Lung (tissue), 12 donors: Measurements from ENCODE around the gene SULT2B1. TPM values are rescaled to one million over a fixed set of nuclear protein-coding genes. Genes with fewer than 3 reads are reported as not detected.

ENCODE experiments used
- ATAC-seq: fragments of 200-7000 bp; cut with Tn5 transposase; one replicate; pipeline ENCODE4 v1.9.1; 2020; ENCODE audit warnings: moderate number of reproducible peaks; ENCODE audit not compliant: insufficient read depth, low FRiP score
- DNase-seq, 3 donors: peaks; one replicate each; pipeline ENCODE4 v3.0.0-alpha.2; 2013 to 2017
- H3K27ac ChIP-seq, 2 donors: one replicate each; pipeline ENCODE4 v1.5.1; 2013; ENCODE audit warnings: mild to moderate bottlenecking in 2 of 2, moderate library complexity in 2 of 2, control low read depth in 1 of 2, inconsistent platforms in 1 of 2, low read depth in 1 of 2, low read length in 1 of 2
- H3K27me3 ChIP-seq, 3 donors: one replicate each; pipeline ENCODE4 v1.5.1; 2013; ENCODE audit warnings: low read length in 2 of 3; ENCODE audit not compliant: control insufficient read depth in 3 of 3, insufficient read depth in 3 of 3
- H3K36me3 ChIP-seq, 4 donors: one replicate each; pipeline ENCODE4 v1.5.1; 2013; ENCODE audit warnings: low read length in 4 of 4, mild to moderate bottlenecking in 1 of 4, moderate library complexity in 1 of 4; ENCODE audit not compliant: control insufficient read depth in 4 of 4, insufficient read depth in 4 of 4
- H3K4me1 ChIP-seq, 5 donors: one replicate each; pipeline ENCODE4 v1.5.1; 2013; ENCODE audit warnings: low read length in 5 of 5, mild to moderate bottlenecking in 2 of 5, moderate library complexity in 1 of 5; ENCODE audit not compliant: control insufficient read depth in 5 of 5, insufficient read depth in 5 of 5
- H3K4me3 ChIP-seq: one replicate; pipeline ENCODE4 v1.5.1; 2013; ENCODE audit warnings: mild to moderate bottlenecking, control low read depth, moderate library complexity
- H3K9ac ChIP-seq, 2 donors: one replicate each; pipeline ENCODE4 v1.5.1; 2013; ENCODE audit warnings: low read length in 2 of 2, control low read depth in 1 of 2; ENCODE audit not compliant: insufficient read depth in 1 of 2
- H3K9me3 ChIP-seq, 4 donors: one replicate each; pipeline ENCODE4 v1.5.1; 2013; ENCODE audit warnings: low read length in 3 of 4, mild to moderate bottlenecking in 1 of 4, moderate library complexity in 1 of 4; ENCODE audit not compliant: control insufficient read depth in 4 of 4, insufficient read depth in 3 of 4
- CTCF ChIP-seq: IDR thresholded peaks from 2 replicates; pipeline ENCODE4 v1.5.1; 2012; ENCODE audit warnings: mild to moderate bottlenecking; ENCODE audit errors: control extremely low read depth, extremely low read depth
- WGBS, 2 donors: extraction: QIAGEN DNeasy Blood & Tissue Kit; methylation state at CpG; one replicate each; pipeline ENCODE4 v1.1.7; 2013; 5-methylcytosine and 5-hydroxymethylcytosine counted together
- polyA plus RNA-seq, 2 donors: library from polyadenylated mRNA; stranded (reverse); fragments of 200-250 nt; gene quantifications; one replicate each; pipeline ENCODE4 v1.2.1, GENCODE V29; 2013
- total RNA-seq, 2 donors: library from RNA; depleted of rRNA in 1 of 2; stranded (reverse); fragments of >200 nt in 1 of 2; gene quantifications; one replicate each; pipeline ENCODE4 v1.2.1, GENCODE V29; 2014 to 2021
- donor health status: control.
- donor health status: control.
- donor health status: Bipolar disorder and iron deficiency.
- donor health status: healthy.
- donor health status: DM: yes; HTN: yes; CAD: no.

The SULT2B1 gene
- total and polyA plus RNA-seq, 4 donors, result 1.2 to 22.9 (median 10.7) TPM

GRCh38 chr19:48543121-48543710 is 8.8 kb upstream of the SULT2B1 start:
- Histone ChIP-seq H3K9me3 (no peaks in the 10 kb centered on the region), H3K4me3 (no peak overlapping the region), H3K27ac (no peak overlapping the region), H3K36me3 (no peaks in the 10 kb centered on the region), H3K9ac (no peak overlapping the region), H3K4me1 (peaks cover 0 to 4% (median 0%) of the 10 kb centered on the region in 5 donors), H3K27me3 (no peaks in the 10 kb centered on the region)
- TF ChIP-seq CTCF, result no peak
- DNase-seq (peak; percentile 49 to 71 (median 61)), ATAC-seq (peak; percentile 53)
- WGBS, 2 donors, result 23 to 41% methylated on average over 19 of the region's 19 CpGs

DNA sequence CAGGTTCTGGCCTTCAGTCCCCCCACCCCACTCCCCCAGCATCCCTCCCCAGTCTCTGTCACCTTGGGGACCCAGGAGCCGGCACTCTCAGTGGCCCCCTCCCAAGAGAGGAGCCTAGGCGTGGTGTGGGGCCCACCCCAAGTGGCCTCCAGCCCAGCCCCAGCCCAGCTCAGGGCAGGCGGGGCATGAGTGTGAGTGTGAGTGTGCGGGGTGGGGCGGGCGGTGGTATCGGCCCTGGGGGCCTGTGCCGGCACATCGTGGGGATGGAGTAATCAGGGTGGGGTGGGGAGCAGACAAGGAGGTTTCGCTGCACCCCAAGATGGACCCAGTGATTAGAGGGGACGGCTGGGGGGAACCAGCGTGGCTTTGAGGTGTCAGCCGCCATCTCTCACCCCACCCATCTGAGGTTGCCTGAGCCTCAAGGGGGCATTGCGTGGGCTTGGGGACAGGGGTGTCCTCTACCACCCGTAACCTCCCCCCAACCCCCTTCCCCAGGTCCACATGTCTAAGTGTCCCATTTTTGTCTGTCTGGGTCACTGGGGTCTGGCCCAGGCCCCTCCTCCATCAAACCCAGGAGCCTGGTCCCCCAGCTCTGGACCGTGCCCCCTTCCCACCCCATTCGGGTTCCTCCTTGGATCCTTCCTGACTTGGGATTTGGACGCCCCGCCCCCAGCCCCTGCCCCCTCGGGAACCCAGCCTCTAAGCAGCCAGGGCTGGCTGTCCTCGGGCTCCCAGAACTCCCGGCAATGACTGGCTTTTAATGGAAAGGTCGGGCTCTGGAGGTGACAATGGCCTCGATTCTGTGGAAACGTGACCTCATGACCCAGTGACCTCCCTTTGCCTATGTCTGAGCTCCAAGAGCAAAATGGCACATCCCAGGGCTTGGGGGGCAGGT is 6.9 kb upstream of the SULT2B1 start:
- H3K36me3 ChIP-seq, result no peaks in the 10 kb centered on the region
- no peak for TF ChIP-seq CTCF
- ATAC-seq (no peak), DNase-seq (no peak)
- no peak overlapping the region for H3K27ac ChIP-seq
- H3K9me3 ChIP-seq, result no peaks in the 10 kb centered on the region
- H3K4me1 ChIP-seq, result peaks cover 0 to 4% (median 0%) of the 10 kb centered on the region in 5 donors
- no peak overlapping the region for H3K4me3 ChIP-seq
- H3K9ac ChIP-seq, result no peak overlapping the region
- 64 to 70% methylated on average over 25 of the region's 25 CpGs for WGBS, 2 donors
- no peaks in the 10 kb centered on the region for H3K27me3 ChIP-seq

- Histone ChIP-seq H3K27ac (no peak overlapping the region), H3K36me3 (no peaks in the 10 kb centered on the region), H3K9me3 (no peaks in the 10 kb centered on the region), H3K4me3 (no peak overlapping the region), H3K4me1 (peaks cover 0 to 4% (median 0%) of the 10 kb centered on the region in 5 donors), H3K27me3 (no peaks in the 10 kb centered on the region), H3K9ac (no peak overlapping the region)
- TF ChIP-seq CTCF, result no peak
- DNase-seq (no peak), ATAC-seq (no peak)
- WGBS, 2 donors, result 84 to 85% methylated on average over 1 of the region's 1 CpG
Measured at GRCh38 chr19:48547722-48548121, 4.2 kb upstream of the SULT2B1 start.
